Astrocyte of the cerebellum (primary cell): ENCODE measurements around the gene IRS1.

Source experiments
- DNase-seq: peaks from one replicate; pipeline ENCODE4 v3.0.0-alpha.2; 2011; ENCODE audit warnings: low read depth
- H3K4me3 ChIP-seq: 2 replicates; pipeline ENCODE4 v1.5.1; 2011; ENCODE audit warnings: mild to moderate bottlenecking, low read depth, low read length, moderate library complexity
- in situ Hi-C: cut with HindIII; loops from 2 replicates; pipeline ENCODE4 v1.10.0; 2017; ENCODE audit warnings: low sequenced_read_pairs
- TF ChIP-seq, protein P1 (sequence below): IDR thresholded peaks from 2 replicates; pipeline ENCODE4 v1.5.1; 2012; ENCODE audit warnings: low read length, low read depth, moderate library complexity, mild to moderate bottlenecking; ENCODE audit errors: missing control alignments

IRS1 gene

GRCh38 chr2:226795281-226796011 is 4.2 kb downstream of the IRS1 start:
- H3K4me3 ChIP-seq = peak overlapping the region; percentile 88

GRCh38 chr2:226794751-226795171 is 4.9 kb downstream of the IRS1 start:
- TF ChIP-seq, protein P1, sequence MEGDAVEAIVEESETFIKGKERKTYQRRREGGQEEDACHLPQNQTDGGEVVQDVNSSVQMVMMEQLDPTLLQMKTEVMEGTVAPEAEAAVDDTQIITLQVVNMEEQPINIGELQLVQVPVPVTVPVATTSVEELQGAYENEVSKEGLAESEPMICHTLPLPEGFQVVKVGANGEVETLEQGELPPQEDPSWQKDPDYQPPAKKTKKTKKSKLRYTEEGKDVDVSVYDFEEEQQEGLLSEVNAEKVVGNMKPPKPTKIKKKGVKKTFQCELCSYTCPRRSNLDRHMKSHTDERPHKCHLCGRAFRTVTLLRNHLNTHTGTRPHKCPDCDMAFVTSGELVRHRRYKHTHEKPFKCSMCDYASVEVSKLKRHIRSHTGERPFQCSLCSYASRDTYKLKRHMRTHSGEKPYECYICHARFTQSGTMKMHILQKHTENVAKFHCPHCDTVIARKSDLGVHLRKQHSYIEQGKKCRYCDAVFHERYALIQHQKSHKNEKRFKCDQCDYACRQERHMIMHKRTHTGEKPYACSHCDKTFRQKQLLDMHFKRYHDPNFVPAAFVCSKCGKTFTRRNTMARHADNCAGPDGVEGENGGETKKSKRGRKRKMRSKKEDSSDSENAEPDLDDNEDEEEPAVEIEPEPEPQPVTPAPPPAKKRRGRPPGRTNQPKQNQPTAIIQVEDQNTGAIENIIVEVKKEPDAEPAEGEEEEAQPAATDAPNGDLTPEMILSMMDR = no peak

More at GRCh38 chr2:226795281-226796011, 4.2 kb downstream of the IRS1 start:
- DNase-seq = no peak
- in situ Hi-C loops = loop anchor here (25.0 kb wide), 3 partner anchors 583 to 1133 kb away; no protein-coding TSS in a partner anchor
- TF ChIP-seq, protein P1 = peak; percentile 27

DNA sequence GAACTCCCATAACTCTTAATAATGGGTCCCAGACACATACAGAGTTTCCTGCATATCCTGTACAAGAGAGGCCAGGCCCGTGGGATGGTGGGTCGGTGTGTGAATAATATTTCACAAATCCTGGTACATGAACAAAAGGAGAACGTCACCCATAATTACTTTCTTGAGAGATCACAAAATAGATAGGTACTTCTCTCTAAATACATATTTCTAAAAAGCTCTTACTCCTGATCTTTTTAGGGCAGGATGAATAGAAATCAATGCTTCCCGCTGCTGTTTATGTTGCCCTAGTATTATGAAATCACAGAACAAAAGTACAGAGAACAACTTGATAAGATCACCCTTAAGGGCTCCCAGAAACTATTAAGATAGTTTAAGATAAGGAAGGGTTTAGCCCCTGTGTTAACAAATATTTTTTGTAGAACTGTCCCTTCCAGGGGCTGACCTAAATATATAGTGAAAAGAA is 5.4 kb downstream of the IRS1 start:
- TF ChIP-seq, protein P1 = no peak
- H3K4me3 ChIP-seq = peak overlapping the region; percentile 88
- in situ Hi-C loops = loop anchor here (25.0 kb wide), 3 partner anchors 582 to 1132 kb away; no protein-coding TSS in a partner anchor
- DNase-seq = no peak

More at GRCh38 chr2:226794751-226795171, 4.9 kb downstream of the IRS1 start:
- H3K4me3 ChIP-seq = peak overlapping the region; percentile 88
- in situ Hi-C loops = loop anchor here (25.0 kb wide), 3 partner anchors 582 to 1132 kb away; no protein-coding TSS in a partner anchor
- DNase-seq = peak; percentile 91

- TF ChIP-seq, protein P1 = no peak
- in situ Hi-C loops = loop anchor here (25.0 kb wide), 3 partner anchors 581 to 1131 kb away; no protein-coding TSS in a partner anchor
- DNase-seq = no peak
- peak overlapping the region; percentile 88 for H3K4me3 ChIP-seq
Measured at GRCh38 chr2:226793646-226794045, 6.0 kb downstream of the IRS1 start.

GRCh38 chr2:226792155-226792881 is 7.3 kb downstream of the IRS1 start:
- in situ Hi-C loops = loop anchor here (25.0 kb wide), 3 partner anchors 580 to 1130 kb away; no protein-coding TSS in a partner anchor
- H3K4me3 ChIP-seq = peak overlapping the region; percentile 88
- DNase-seq = no peak
- TF ChIP-seq, protein P1 = no peak

DNA sequence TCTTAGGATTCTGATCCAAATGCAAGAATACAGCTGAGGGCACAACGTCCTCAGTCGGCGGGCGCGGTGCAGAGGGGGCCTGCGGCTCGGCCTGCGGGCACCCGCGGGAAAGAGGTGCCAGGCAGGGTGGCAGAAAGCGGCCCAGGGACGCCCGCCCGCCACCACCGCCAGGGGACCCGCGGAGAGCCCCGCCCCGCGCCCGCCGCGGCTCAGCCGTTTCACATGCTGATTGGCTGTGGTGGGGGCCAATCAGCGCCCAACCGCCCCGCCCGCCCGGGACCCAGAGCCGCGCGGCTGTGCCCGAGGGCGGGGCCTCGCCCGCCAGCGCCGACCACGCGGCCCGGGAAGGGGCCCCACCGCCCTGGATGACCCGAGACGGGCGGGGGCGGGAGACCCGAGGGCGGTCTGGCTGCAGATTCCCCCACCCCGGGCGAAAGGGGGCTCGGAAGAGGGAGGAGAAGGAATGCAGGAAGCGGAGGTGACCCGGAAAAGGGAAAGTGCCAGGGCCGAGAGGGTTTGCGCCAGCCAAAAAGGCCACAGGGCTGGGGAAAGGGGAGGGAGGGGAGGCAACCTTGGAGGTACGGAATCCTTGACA is 8.0 kb downstream of the IRS1 start:
- TF ChIP-seq, protein P1 = no peak
- peak overlapping the region; percentile 88 for H3K4me3 ChIP-seq
- no peak for DNase-seq
- in situ Hi-C loops = loop anchor here (25.0 kb wide), 3 partner anchors 579 to 1129 kb away; no protein-coding TSS in a partner anchor
